ENCODE measurements around the gene HS3ST6. TPM values are rescaled to one million over a fixed set of nuclear protein-coding genes. Genes with fewer than 3 reads are reported as not detected.

HS3ST6 gene
- total RNA-seq, 2 experiments from 2014 or later: not detected

- no peak for TF ChIP-seq EZH2phosphoT487 (IDR thresholded peaks at IDR 0.05; ENCODE audit: borderline replicate concordance, low read depth, low read length)
- TF ChIP-seq CTCF (conservative IDR thresholded peaks at IDR 0.05; ENCODE audit: low read length): no peak
- CTCF ChIA-PET (ENCODE audit: unreplicated experiment): no interaction called here
- POLR2A ChIA-PET: no interaction called here
- BruUV-seq (replicated peaks): no TSS peak
- no peak overlapping the region for H2AFZ ChIP-seq (ENCODE audit: low read length)
- no peaks in the 10 kb centered on the region for H4K20me1 ChIP-seq (ENCODE audit: insufficient read depth, low read length)
- DNase-seq (ENCODE audit: low spot score): no peak
- no peaks in the 10 kb centered on the region for H3K36me3 ChIP-seq (ENCODE audit: insufficient read depth, low read length)
- H3K9me2 ChIP-seq (ENCODE audit: insufficient read depth, low read length): no peaks in the 10 kb centered on the region
- no peaks in the 10 kb centered on the region for H3K4me1 ChIP-seq (ENCODE audit: insufficient read depth, low read length, poor library complexity, severe bottlenecking)
- no peak overlapping the region for H3K27ac ChIP-seq (ENCODE audit: low read depth, low read length, poor library complexity, severe bottlenecking)
- intact Hi-C loops (cut with micrococcal nuclease; ENCODE audit: unreplicated experiment): no loop called here
- H3K9me3 ChIP-seq (ENCODE audit: low read length): no peaks in the 10 kb centered on the region
- no peak overlapping the region for H3K4me3 ChIP-seq (ENCODE audit: low read depth, low read length, poor library complexity, severe bottlenecking)
- H3K79me2 ChIP-seq (ENCODE audit: insufficient read depth, low read depth, low read length): no peaks in the 10 kb centered on the region
- no peak overlapping the region for H3K4me2 ChIP-seq (ENCODE audit: low read length)
Measured at GRCh38 chr16:1903845-1904840, 14.1 kb downstream of the HS3ST6 start.

GRCh38 chr16:1903220-1903574, 15.0 kb downstream of the HS3ST6 start:
- no TSS peak for BruUV-seq (replicated peaks)

More at GRCh38 chr16:1903220-1903574, 15.0 kb downstream of the HS3ST6 start:
- TF ChIP-seq EZH2phosphoT487 (IDR thresholded peaks at IDR 0.05; ENCODE audit: borderline replicate concordance, low read depth, low read length) (no peak), CTCF (conservative IDR thresholded peaks at IDR 0.05; ENCODE audit: low read length) (no peak)
- no peaks in the 10 kb centered on the region for H3K9me2 ChIP-seq (ENCODE audit: insufficient read depth, low read length)
- ChIA-PET CTCF (ENCODE audit: unreplicated experiment) (no interaction called here), POLR2A (no interaction called here)
- H3K4me3 ChIP-seq (ENCODE audit: low read depth, low read length, poor library complexity, severe bottlenecking): no peak overlapping the region
- no peaks in the 10 kb centered on the region for H3K9me3 ChIP-seq (ENCODE audit: low read length)
- intact Hi-C loops (cut with micrococcal nuclease; ENCODE audit: unreplicated experiment): no loop called here
- H3K36me3 ChIP-seq (ENCODE audit: insufficient read depth, low read length): no peaks in the 10 kb centered on the region
- DNase-seq (ENCODE audit: low spot score): no peak
- H4K20me1 ChIP-seq (ENCODE audit: insufficient read depth, low read length): no peaks in the 10 kb centered on the region
- H3K27ac ChIP-seq (ENCODE audit: low read depth, low read length, poor library complexity, severe bottlenecking): no peak overlapping the region
- H3K79me2 ChIP-seq (ENCODE audit: insufficient read depth, low read depth, low read length): no peaks in the 10 kb centered on the region
- H3K4me1 ChIP-seq (ENCODE audit: insufficient read depth, low read length, poor library complexity, severe bottlenecking): no peaks in the 10 kb centered on the region
- H3K4me2 ChIP-seq (ENCODE audit: low read length): no peak overlapping the region
- H2AFZ ChIP-seq (ENCODE audit: low read length): no peak overlapping the region

All from OCI-LY7 (cell line).